ENCODE data around the gene MRTFB. TPM values are rescaled to one million over a fixed set of nuclear protein-coding genes. Genes with fewer than 3 reads are reported as not detected.

MRTFB gene
- total and polyA plus RNA-seq, 2 experiments from 2014 or later, result 13.9 to 22.2 TPM

- Histone ChIP-seq H3K27me3 (ENCODE audit: insufficient read depth) (no peaks in the 10 kb centered on the region), H3F3A (replicated peaks; ENCODE audit: low read depth) (no peaks in the 10 kb centered on the region), H3K36me3 (ENCODE audit: insufficient read depth) (no peaks in the 10 kb centered on the region), H3K79me2 (replicated peaks; ENCODE audit: insufficient read depth) (0 out of 2 replicates have a peak, but pooled peaks cover 21% of the 10 kb centered on the region), H3K4me1 (ENCODE audit: insufficient read depth) (no peaks in the 10 kb centered on the region), H2AFZ (no peak overlapping the region), H4K20me1 (replicated peaks; ENCODE audit: insufficient read depth) (no peaks in the 10 kb centered on the region), H3K4me2 (no peak overlapping the region), H3K4me3 (no peak overlapping the region), H3K9me2 (ENCODE audit: insufficient read depth) (no peaks in the 10 kb centered on the region), H3K27ac (ENCODE audit: low read depth) (no peak overlapping the region)
- no peak for DNase-seq (ENCODE audit: low spot score)
- Mint-ChIP-seq H3K27me3 (ENCODE audit: insufficient read depth, low read depth, poor library complexity) (peaks cover 2% of the 10 kb centered on the region), H3K4me3 (no peak overlapping the region), H3K9me3 (peaks cover 8% of the 10 kb centered on the region; the same call in 2 of the 3 replicates), H3K36me3 (ENCODE audit: low read depth) (peaks cover 24% of the 10 kb centered on the region; the same call in 2 of the 3 replicates), H3K27ac (no peak overlapping the region), H3K4me1 (no peaks in the 10 kb centered on the region)
- no peak for ATAC-seq
- TF ChIP-seq ZNF114 (CRISPR knock-in tag; IDR thresholded peaks at IDR 0.05) (no peak), POLR2AphosphoS5 (IDR thresholded peaks at IDR 0.05; ENCODE audit: low read depth) (no peak), EZH2phosphoT487 (IDR thresholded peaks at IDR 0.05; ENCODE audit: unreplicated experiment) (no peak), EZH2 (IDR thresholded peaks at IDR 0.05; ENCODE audit: low read depth, unreplicated experiment) (no peak)
- TF ChIP-seq, protein P1, sequence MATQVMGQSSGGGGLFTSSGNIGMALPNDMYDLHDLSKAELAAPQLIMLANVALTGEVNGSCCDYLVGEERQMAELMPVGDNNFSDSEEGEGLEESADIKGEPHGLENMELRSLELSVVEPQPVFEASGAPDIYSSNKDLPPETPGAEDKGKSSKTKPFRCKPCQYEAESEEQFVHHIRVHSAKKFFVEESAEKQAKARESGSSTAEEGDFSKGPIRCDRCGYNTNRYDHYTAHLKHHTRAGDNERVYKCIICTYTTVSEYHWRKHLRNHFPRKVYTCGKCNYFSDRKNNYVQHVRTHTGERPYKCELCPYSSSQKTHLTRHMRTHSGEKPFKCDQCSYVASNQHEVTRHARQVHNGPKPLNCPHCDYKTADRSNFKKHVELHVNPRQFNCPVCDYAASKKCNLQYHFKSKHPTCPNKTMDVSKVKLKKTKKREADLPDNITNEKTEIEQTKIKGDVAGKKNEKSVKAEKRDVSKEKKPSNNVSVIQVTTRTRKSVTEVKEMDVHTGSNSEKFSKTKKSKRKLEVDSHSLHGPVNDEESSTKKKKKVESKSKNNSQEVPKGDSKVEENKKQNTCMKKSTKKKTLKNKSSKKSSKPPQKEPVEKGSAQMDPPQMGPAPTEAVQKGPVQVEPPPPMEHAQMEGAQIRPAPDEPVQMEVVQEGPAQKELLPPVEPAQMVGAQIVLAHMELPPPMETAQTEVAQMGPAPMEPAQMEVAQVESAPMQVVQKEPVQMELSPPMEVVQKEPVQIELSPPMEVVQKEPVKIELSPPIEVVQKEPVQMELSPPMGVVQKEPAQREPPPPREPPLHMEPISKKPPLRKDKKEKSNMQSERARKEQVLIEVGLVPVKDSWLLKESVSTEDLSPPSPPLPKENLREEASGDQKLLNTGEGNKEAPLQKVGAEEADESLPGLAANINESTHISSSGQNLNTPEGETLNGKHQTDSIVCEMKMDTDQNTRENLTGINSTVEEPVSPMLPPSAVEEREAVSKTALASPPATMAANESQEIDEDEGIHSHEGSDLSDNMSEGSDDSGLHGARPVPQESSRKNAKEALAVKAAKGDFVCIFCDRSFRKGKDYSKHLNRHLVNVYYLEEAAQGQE (IDR thresholded peaks at IDR 0.05; ENCODE audit: unreplicated experiment), result no peak
Observed at GRCh38 chr16:14139872-14140271, 68.8 kb downstream of the MRTFB start.

- no peak overlapping the region for H3K27ac ChIP-seq (ENCODE audit: low read depth)
- Mint-ChIP-seq H3K27ac (no peak overlapping the region), H3K4me3 (no peak overlapping the region), H3K4me1 (no peaks in the 10 kb centered on the region), H3K36me3 (ENCODE audit: low read depth) (peaks cover 24% of the 10 kb centered on the region; the same call in 2 of the 3 replicates), H3K9me3 (peaks cover 8% of the 10 kb centered on the region; the same call in 2 of the 3 replicates), H3K27me3 (ENCODE audit: insufficient read depth, low read depth, poor library complexity) (peaks cover 2% of the 10 kb centered on the region)
- H3K36me3 ChIP-seq (ENCODE audit: insufficient read depth), result no peaks in the 10 kb centered on the region
- no peak overlapping the region for H3K4me2 ChIP-seq
- DNase-seq (ENCODE audit: low spot score) (no peak), ATAC-seq (no peak)
- TF ChIP-seq ZNF114 (CRISPR knock-in tag; IDR thresholded peaks at IDR 0.05) (no peak), JUNB (IDR thresholded peaks at IDR 0.05; ENCODE audit: unreplicated experiment) (no peak), ZNF331 (CRISPR knock-in tag; IDR thresholded peaks at IDR 0.05; ENCODE audit: low read depth) (no peak), POLR2AphosphoS5 (IDR thresholded peaks at IDR 0.05; ENCODE audit: low read depth) (no peak), STAT1 (IDR thresholded peaks at IDR 0.05; ENCODE audit: unreplicated experiment) (no peak), EZH2phosphoT487 (IDR thresholded peaks at IDR 0.05; ENCODE audit: unreplicated experiment) (no peak)
- H3K9me2 ChIP-seq (ENCODE audit: insufficient read depth), result no peaks in the 10 kb centered on the region
- H3K79me2 ChIP-seq (replicated peaks; ENCODE audit: insufficient read depth), result 0 out of 2 replicates have a peak, but pooled peaks cover 21% of the 10 kb centered on the region
- H2AFZ ChIP-seq, result no peak overlapping the region
- H3K4me1 ChIP-seq (ENCODE audit: insufficient read depth), result no peaks in the 10 kb centered on the region
- H3K27me3 ChIP-seq (ENCODE audit: insufficient read depth), result no peaks in the 10 kb centered on the region
- H3F3A ChIP-seq (replicated peaks; ENCODE audit: low read depth), result no peaks in the 10 kb centered on the region
- no peaks in the 10 kb centered on the region for H4K20me1 ChIP-seq (replicated peaks; ENCODE audit: insufficient read depth)
- no peak overlapping the region for H3K4me3 ChIP-seq
Observed at GRCh38 chr16:14140923-14141322, 69.8 kb downstream of the MRTFB start.
